Hematopoietic multipotent progenitor cell (in vitro differentiated cells): ENCODE data around the gene NDUFAF8. TPM values are rescaled to one million over a fixed set of nuclear protein-coding genes. Genes with fewer than 3 reads are reported as not detected.

ENCODE experiments used
- DNase-seq, 3 donors: peaks; one replicate each; pipeline ENCODE4 v3.0.0-alpha.2; 2011 to 2015; ENCODE audit warnings: low read depth in 2 of 3, low spot score in 2 of 3
- total RNA-seq: library from RNA; depleted of rRNA; stranded (reverse); fragments of >200 nt; gene quantifications from one replicate; pipeline ENCODE4 v1.2.3, GENCODE V29; 2012

Gene NDUFAF8
- 17.0 TPM for total RNA-seq

GRCh38 chr17:81238815-81239713 lies at the start of gene NDUFAF8, which contains the start of gene TEPSIN:
TSS of gene NDUFAF8 (plus strand) at chr17:81239318. CDS start at chr17:81239364, 46 bp downstream.
TSS of gene TEPSIN (minus strand) at chr17:81239055. CDS start at chr17:81239033, 22 bp downstream.
- DNase-seq: peak; percentile 86 to 99 (median 99)

GRCh38 chr17:81189670-81190530 lies 49.2 kb upstream of the NDUFAF8 start:
- DNase-seq: no peak

- DNase-seq: no peak
Observed at GRCh38 chr17:81190591-81190990, 48.5 kb upstream of the NDUFAF8 start.

GRCh38 chr17:81191116-81191515 lies 48.0 kb upstream of the NDUFAF8 start:
- no peak for DNase-seq

- DNase-seq: no peak
Observed at GRCh38 chr17:81191646-81192045, 47.5 kb upstream of the NDUFAF8 start.

GRCh38 chr17:81192386-81193050 lies 46.6 kb upstream of the NDUFAF8 start:
- no peak for DNase-seq

- no peak for DNase-seq
Observed at GRCh38 chr17:81193051-81193410, 46.1 kb upstream of the NDUFAF8 start.

- DNase-seq: no peak
Observed at GRCh38 chr17:81193470-81194224, 45.5 kb upstream of the NDUFAF8 start.

- DNase-seq: no peak
Observed at GRCh38 chr17:81194225-81194760, 44.8 kb upstream of the NDUFAF8 start.

- DNase-seq: no peak
Observed at GRCh38 chr17:81194941-81195901, 43.9 kb upstream of the NDUFAF8 start.

- DNase-seq: no peak
Observed at GRCh38 chr17:81195941-81196495, 43.1 kb upstream of the NDUFAF8 start.

- DNase-seq: no peak
Observed at GRCh38 chr17:81196505-81197408, 42.4 kb upstream of the NDUFAF8 start.

GRCh38 chr17:81197409-81197795 lies 41.7 kb upstream of the NDUFAF8 start:
- DNase-seq: no peak

GRCh38 chr17:81197831-81198490 lies 41.2 kb upstream of the NDUFAF8 start:
- DNase-seq: no peak

GRCh38 chr17:81198826-81199481 lies 40.2 kb upstream of the NDUFAF8 start:
- no peak for DNase-seq

- DNase-seq: no peak
Observed at GRCh38 chr17:81199482-81199830, 39.7 kb upstream of the NDUFAF8 start.
